ENCODE data around the gene PLXNA4.

DNA sequence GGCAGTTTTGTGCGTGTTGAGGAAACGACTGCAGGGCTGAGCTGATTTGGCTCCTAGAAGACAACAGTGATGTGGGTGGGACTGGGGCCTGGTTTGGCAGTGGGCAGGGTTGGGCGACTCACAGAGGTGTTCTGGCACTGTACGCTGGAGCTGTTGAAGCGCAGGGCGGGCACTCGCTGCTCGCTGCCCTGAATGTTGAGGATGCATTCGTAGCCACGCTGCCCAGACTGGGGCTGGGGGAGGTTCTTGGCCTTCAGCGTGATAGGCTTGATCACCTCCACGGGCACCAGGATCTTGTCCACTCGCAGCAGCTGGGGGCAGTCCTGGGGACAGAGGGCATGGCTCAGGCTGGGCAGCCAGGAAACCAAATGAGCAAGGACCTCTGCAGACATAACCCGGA, 365.4 kb downstream of the PLXNA4 start:
- TF ChIP-seq CTCF (conservative IDR thresholded peaks at IDR 0.05) (no peak), EZH2 (IDR thresholded peaks at IDR 0.05; ENCODE audit: low read depth) (no peak)

All from PC-9 (cell line).